ENCODE measurements around the gene CASP4.

- TF ChIP-seq REST (IDR thresholded peaks at IDR 0.05): no peak
- TF ChIP-seq CTCF (IDR thresholded peaks at IDR 0.05; ENCODE audit: low read depth, low read length, missing input control): peak; percentile 53
- no peak for TF ChIP-seq GABPA (IDR thresholded peaks at IDR 0.05 in 1 of 2, conservative IDR thresholded peaks at IDR 0.05 in 1 of 2)
- no peak for TF ChIP-seq NR2F2 (IDR thresholded peaks at IDR 0.05)
- no peak for TF ChIP-seq MAX (IDR thresholded peaks at IDR 0.05)
- TF ChIP-seq ATF3 (IDR thresholded peaks at IDR 0.05): no peak
Measured at GRCh38 chr11:104946907-104947306, 21.5 kb downstream of the CASP4 start.
